GM12865 (cell line): ENCODE measurements around the gene ASTN2.

Experiments used
- DNase-seq: peaks from one replicate; pipeline ENCODE4 v3.0.0; 2010; ENCODE audit warnings: low read depth
- H3K4me3 ChIP-seq: 2 replicates; pipeline ENCODE4 v1.5.1; 2011; ENCODE audit warnings: mild to moderate bottlenecking, low read depth, low read length, control low read depth
- CTCF ChIP-seq: IDR thresholded peaks from 2 replicates; pipeline ENCODE4 v1.5.1; 2011; ENCODE audit warnings: low read length, control low read depth, low read depth, inconsistent platforms; ENCODE audit not compliant: insufficient read depth; ENCODE audit errors: missing control alignments

Gene ASTN2

GRCh38 chr9:117145081-117145480, 269.8 kb downstream of the ASTN2 start:
- DNase-seq = no peak
- TF ChIP-seq CTCF = no peak
- no peak overlapping the region for H3K4me3 ChIP-seq

- DNase-seq = no peak
- no peak overlapping the region for H3K4me3 ChIP-seq
- TF ChIP-seq CTCF = no peak
These were observed 276.6 kb downstream of the ASTN2 start for GRCh38 chr9:117138231-117138630.

GRCh38 chr9:117136461-117136860, 278.4 kb downstream of the ASTN2 start:
- no peak for DNase-seq
- no peak overlapping the region for H3K4me3 ChIP-seq
- TF ChIP-seq CTCF = no peak

- no peak for TF ChIP-seq CTCF
- no peak for DNase-seq
- no peak overlapping the region for H3K4me3 ChIP-seq
These were observed 279.3 kb downstream of the ASTN2 start for GRCh38 chr9:117135501-117136098.

GRCh38 chr9:117134826-117135500, 279.9 kb downstream of the ASTN2 start:
- no peak overlapping the region for H3K4me3 ChIP-seq
- DNase-seq = no peak
- TF ChIP-seq CTCF = no peak

GRCh38 chr9:117126871-117127270, 288.0 kb downstream of the ASTN2 start:
- DNase-seq = no peak
- no peak overlapping the region for H3K4me3 ChIP-seq
- TF ChIP-seq CTCF = no peak

GRCh38 chr9:117125531-117125930, 289.3 kb downstream of the ASTN2 start:
- no peak overlapping the region for H3K4me3 ChIP-seq
- no peak for DNase-seq
- TF ChIP-seq CTCF = no peak
